ENCODE measurements around the gene GRIN1. TPM values are rescaled to one million over a fixed set of nuclear protein-coding genes. Genes with fewer than 3 reads are reported as not detected.
A peak's percentile ranks its signal among the peaks of the same experiment; 100 is the strongest.

GRIN1 gene
- total and polyA plus RNA-seq, 2 of the 8 experiments (the other 6 are each of a cell fraction or from before 2014, with no cell fraction given), result 0.48 to 2.1 TPM

GRCh38 chr9:137188490-137189296, 49.7 kb downstream of the GRIN1 start, which contains the start of the genes ANAPC2 and SSNA1 (continued):
- TF ChIP-seq CTCF (IDR thresholded peaks at IDR 0.05; ENCODE audit: control extremely low read depth in 1 of 3, insufficient read depth in 1 of 3, low read depth in 1 of 3, low read length in 3 of 3) (peak in 2 of 3 experiments; percentile 37 to 57; a peak in 3 of 4 replicates), CREB1 (IDR thresholded peaks at IDR 0.05) (peak; percentile 100), ASH2L (IDR thresholded peaks at IDR 0.05; ENCODE audit: low read length) (peak; percentile 90), FOSL1 (IDR thresholded peaks at IDR 0.05; ENCODE audit: insufficient read depth, low read depth, low read length) (no peak), CBX5 (IDR thresholded peaks at IDR 0.05; ENCODE audit: low read depth, low read length) (no peak), EZH2 (IDR thresholded peaks at IDR 0.05; ENCODE audit: low read depth, low read length, severe bottlenecking) (no peak), NANOG (IDR thresholded peaks at IDR 0.05; ENCODE audit: insufficient read depth, low read depth, low read length, poor library complexity, severe bottlenecking) (no peak), SRF (IDR thresholded peaks at IDR 0.05; ENCODE audit: low read depth, low read length) (peak; percentile 98), GTF2F1 (IDR thresholded peaks at IDR 0.05; ENCODE audit: borderline replicate concordance, low read depth, low read length) (no peak), BACH1 (IDR thresholded peaks at IDR 0.05; ENCODE audit: low read length) (no peak), BRCA1 (IDR thresholded peaks at IDR 0.05; ENCODE audit: low read depth, low read length) (peak; percentile 75; the same call in 1 of the 2 replicates), SIX5 (IDR thresholded peaks at IDR 0.05; ENCODE audit: low read depth, low read length) (peak; percentile 38; the same call in 1 of the 2 replicates), SP4 (IDR thresholded peaks at IDR 0.05; ENCODE audit: low read length) (peak; percentile 81; the same call in 1 of the 2 replicates), RNF2 (IDR thresholded peaks at IDR 0.05; ENCODE audit: borderline replicate concordance, low read depth, low read length, missing control alignments, poor library complexity, severe bottlenecking) (no peak), POLR2A (IDR thresholded peaks at IDR 0.05; ENCODE audit: control extremely low read depth in 1 of 2, low read depth in 2 of 2, low read length in 2 of 2) (peak in 1 of 2 experiments; percentile 88; a peak in 2 of 3 replicates), ZNF274 (IDR thresholded peaks at IDR 0.05; ENCODE audit: borderline replicate concordance, extremely low read depth, low read length) (no peak), NRF1 (IDR thresholded peaks at IDR 0.05; ENCODE audit: low read depth, low read length) (peak; percentile 76), RBBP5 (IDR thresholded peaks at IDR 0.05; ENCODE audit: borderline replicate concordance, low read depth, low read length) (peak; percentile 71; the same call in 1 of the 2 replicates)
- TF ChIP-seq, protein P1, sequence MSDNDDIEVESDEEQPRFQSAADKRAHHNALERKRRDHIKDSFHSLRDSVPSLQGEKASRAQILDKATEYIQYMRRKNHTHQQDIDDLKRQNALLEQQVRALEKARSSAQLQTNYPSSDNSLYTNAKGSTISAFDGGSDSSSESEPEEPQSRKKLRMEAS (IDR thresholded peaks at IDR 0.05), result peak; percentile 94
- TF ChIP-seq, protein P2, sequence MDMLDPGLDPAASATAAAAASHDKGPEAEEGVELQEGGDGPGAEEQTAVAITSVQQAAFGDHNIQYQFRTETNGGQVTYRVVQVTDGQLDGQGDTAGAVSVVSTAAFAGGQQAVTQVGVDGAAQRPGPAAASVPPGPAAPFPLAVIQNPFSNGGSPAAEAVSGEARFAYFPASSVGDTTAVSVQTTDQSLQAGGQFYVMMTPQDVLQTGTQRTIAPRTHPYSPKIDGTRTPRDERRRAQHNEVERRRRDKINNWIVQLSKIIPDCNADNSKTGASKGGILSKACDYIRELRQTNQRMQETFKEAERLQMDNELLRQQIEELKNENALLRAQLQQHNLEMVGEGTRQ (IDR thresholded peaks at IDR 0.05; ENCODE audit: low read length), result no peak

Measured in H1 (cell line).